GM12891 (cell line): Measurements from ENCODE around the gene SMARCD2.

Experiments used
- PAX5 ChIP-seq: IDR thresholded peaks from 2 replicates; pipeline ENCODE4 v1.6.1; 2011; ENCODE audit warnings: low read length, moderate library complexity, mild to moderate bottlenecking; ENCODE audit not compliant: insufficient read depth, severe bottlenecking
- POLR2A ChIP-seq: IDR thresholded peaks from 2 replicates; pipeline ENCODE4 v1.6.1; 2011; ENCODE audit warnings: low read depth, low read length, control low read depth
- POLR2AphosphoS5 ChIP-seq: IDR thresholded peaks from 2 replicates; pipeline ENCODE4 v1.6.1; 2011; ENCODE audit warnings: low read depth, low read length, control low read depth
- POU2F2 ChIP-seq: IDR thresholded peaks from 2 replicates; pipeline ENCODE4 v1.6.1; 2011; ENCODE audit warnings: low read depth, mild to moderate bottlenecking, control low read depth, low read length, moderate library complexity
- SPI1 ChIP-seq: IDR thresholded peaks from 2 replicates; pipeline ENCODE4 v1.6.1; 2011; ENCODE audit warnings: low read depth, low read length, control low read depth
- TAF1 ChIP-seq: IDR thresholded peaks from 2 replicates; pipeline ENCODE4 v1.6.1; 2011; ENCODE audit warnings: low read depth, low read length, control low read depth

DNA sequence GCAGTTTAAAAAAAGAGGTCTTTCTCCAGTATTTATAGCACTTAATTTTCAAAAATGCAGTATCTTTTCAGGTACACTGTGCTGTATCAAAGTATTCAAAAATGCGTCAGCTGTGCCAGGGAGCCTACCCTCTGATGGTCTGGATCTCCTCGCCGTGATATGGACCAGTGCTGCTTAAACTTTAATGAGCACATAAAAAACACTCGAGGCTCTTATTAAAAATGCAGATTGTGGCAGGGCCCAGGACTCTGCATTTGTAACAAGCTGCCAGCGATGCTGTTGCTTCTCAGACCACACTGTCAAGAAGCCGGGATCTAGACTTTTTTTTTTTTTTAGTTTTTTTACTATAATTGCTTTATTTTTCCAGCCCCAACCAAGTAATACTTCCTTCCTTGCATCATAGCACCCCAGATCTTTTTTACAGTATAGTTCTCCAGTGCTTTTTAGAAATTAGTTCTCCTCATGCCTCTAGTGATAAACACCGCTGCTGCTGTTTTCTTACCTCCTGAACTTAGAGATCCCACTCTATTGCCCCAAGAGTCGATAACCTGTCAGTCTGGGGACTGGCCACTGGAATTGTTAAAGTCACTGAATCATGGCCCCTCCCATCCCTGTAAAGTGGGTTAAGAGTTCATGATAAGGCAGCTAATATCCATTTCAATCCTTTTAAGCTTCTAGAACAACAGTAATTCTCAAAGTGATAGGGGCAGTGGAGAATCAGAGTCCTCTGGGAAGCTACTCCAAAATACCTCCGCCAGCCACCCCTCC is 1.6 kb upstream of the SMARCD2 start:
- TF ChIP-seq POLR2A (no peak), POLR2AphosphoS5 (no peak), PAX5 (no peak), POU2F2 (no peak), TAF1 (no peak), SPI1 (no peak)
